Measurements from ENCODE around the gene CHST11. TPM values are rescaled to one million over a fixed set of nuclear protein-coding genes. Genes with fewer than 3 reads are reported as not detected.

The CHST11 gene
- total and polyA plus RNA-seq, 2 donors from 2014 or later = 2.0 to 23.3 TPM

- Histone ChIP-seq H3K9ac (ENCODE audit: low read length in 3 of 3) (no peak overlapping the region), H3K27me3 (ENCODE audit: control insufficient read depth, insufficient read depth, low read length) (no peaks in the 10 kb centered on the region), H3K4me3 (ENCODE audit: low read length in 3 of 3) (no peak overlapping the region), H3K27ac (ENCODE audit: low read depth in 2 of 2, low read length in 2 of 2) (no peak overlapping the region), H3K4me1 (ENCODE audit: control insufficient read depth in 2 of 3, insufficient read depth in 2 of 3, low read depth in 1 of 3, low read length in 3 of 3) (peaks cover 0 to 3% (median 0%) of the 10 kb centered on the region in 3 donors), H3K9me3 (ENCODE audit: control insufficient read depth in 2 of 3, insufficient read depth in 1 of 3, low read length in 3 of 3) (peaks cover 0 to 3% (median 0%) of the 10 kb centered on the region in 3 donors), H3K36me3 (ENCODE audit: control insufficient read depth in 2 of 3, insufficient read depth in 3 of 3, low read length in 3 of 3) (peaks cover 0 to 2% (median 0%) of the 10 kb centered on the region in 3 donors)
- DNase-seq (no peak), FAIRE-seq (no peak)
- intact Hi-C loops (cut with DNase I) = no loop called here
- TF ChIP-seq CTCF (IDR thresholded peaks at IDR 0.05; ENCODE audit: borderline replicate concordance, extremely low read depth, insufficient read depth) = no peak
Measured at GRCh38 chr12:104486943-104487819, 30.4 kb downstream of the CHST11 start.

GRCh38 chr12:104488374-104488773 is 31.6 kb downstream of the CHST11 start:
- intact Hi-C loops (cut with DNase I) = no loop called here
- FAIRE-seq (no peak), DNase-seq (no peak)
- peaks cover 0 to 3% (median 0%) of the 10 kb centered on the region in 3 donors for H3K9me3 ChIP-seq (ENCODE audit: control insufficient read depth in 2 of 3, insufficient read depth in 1 of 3, low read length in 3 of 3)
- H3K27me3 ChIP-seq (ENCODE audit: control insufficient read depth, insufficient read depth, low read length) = no peaks in the 10 kb centered on the region
- no peak overlapping the region for H3K27ac ChIP-seq (ENCODE audit: low read depth in 2 of 2, low read length in 2 of 2)
- H3K4me1 ChIP-seq (ENCODE audit: control insufficient read depth in 2 of 3, insufficient read depth in 2 of 3, low read depth in 1 of 3, low read length in 3 of 3) = peaks cover 0 to 3% (median 0%) of the 10 kb centered on the region in 3 donors
- no peak for TF ChIP-seq CTCF (IDR thresholded peaks at IDR 0.05; ENCODE audit: borderline replicate concordance, extremely low read depth, insufficient read depth)
- H3K9ac ChIP-seq (ENCODE audit: low read length in 3 of 3) = no peak overlapping the region
- H3K4me3 ChIP-seq (ENCODE audit: low read length in 3 of 3) = peak overlapping the region in 1 of 3 donors; percentile 14
- H3K36me3 ChIP-seq (ENCODE audit: control insufficient read depth in 2 of 3, insufficient read depth in 3 of 3, low read length in 3 of 3) = peaks cover 0 to 2% (median 0%) of the 10 kb centered on the region in 3 donors

DNA sequence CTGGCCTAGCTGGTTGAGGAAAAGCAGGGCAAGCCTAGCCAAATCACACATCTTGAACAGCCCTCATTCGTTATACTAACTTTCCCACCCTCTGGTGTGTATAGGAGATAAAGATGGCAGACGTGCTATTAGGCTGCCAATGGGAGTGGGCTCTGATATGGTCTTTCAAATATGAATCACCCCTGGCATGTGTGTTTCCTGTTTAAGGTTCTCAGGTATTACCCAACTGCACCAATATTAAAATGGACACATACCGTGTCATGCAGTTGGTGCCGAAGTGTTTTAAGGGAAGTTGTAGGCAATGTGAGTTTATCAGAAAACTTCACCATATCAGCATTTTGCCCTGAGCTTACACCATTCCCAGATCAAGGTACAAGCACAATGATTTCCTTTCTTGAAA is 33.4 kb downstream of the CHST11 start:
- TF ChIP-seq CTCF (IDR thresholded peaks at IDR 0.05; ENCODE audit: borderline replicate concordance, extremely low read depth, insufficient read depth) = no peak
- no peak overlapping the region for H3K9ac ChIP-seq (ENCODE audit: low read length in 3 of 3)
- H3K27me3 ChIP-seq (ENCODE audit: control insufficient read depth, insufficient read depth, low read length) = no peaks in the 10 kb centered on the region
- peaks cover 0 to 2% (median 0%) of the 10 kb centered on the region in 3 donors for H3K36me3 ChIP-seq (ENCODE audit: control insufficient read depth in 2 of 3, insufficient read depth in 3 of 3, low read length in 3 of 3)
- H3K27ac ChIP-seq (ENCODE audit: low read depth in 2 of 2, low read length in 2 of 2) = no peak overlapping the region
- intact Hi-C loops (cut with DNase I) = no loop called here
- H3K4me3 ChIP-seq (ENCODE audit: low read length in 3 of 3) = no peak overlapping the region
- DNase-seq (no peak), FAIRE-seq (no peak)
- H3K4me1 ChIP-seq (ENCODE audit: control insufficient read depth in 2 of 3, insufficient read depth in 2 of 3, low read depth in 1 of 3, low read length in 3 of 3) = peaks cover 0 to 3% (median 0%) of the 10 kb centered on the region in 3 donors
- H3K9me3 ChIP-seq (ENCODE audit: control insufficient read depth in 2 of 3, insufficient read depth in 1 of 3, low read length in 3 of 3) = peaks cover 0 to 3% (median 0%) of the 10 kb centered on the region in 3 donors
